ENCODE results near the gene CARD9.
"Not testable (repeated sequence)": the region's sequence is repeated elsewhere in the genome, so short reads cannot be mapped to it uniquely, and the experiment has no call there.

CARD9 gene

DNA sequence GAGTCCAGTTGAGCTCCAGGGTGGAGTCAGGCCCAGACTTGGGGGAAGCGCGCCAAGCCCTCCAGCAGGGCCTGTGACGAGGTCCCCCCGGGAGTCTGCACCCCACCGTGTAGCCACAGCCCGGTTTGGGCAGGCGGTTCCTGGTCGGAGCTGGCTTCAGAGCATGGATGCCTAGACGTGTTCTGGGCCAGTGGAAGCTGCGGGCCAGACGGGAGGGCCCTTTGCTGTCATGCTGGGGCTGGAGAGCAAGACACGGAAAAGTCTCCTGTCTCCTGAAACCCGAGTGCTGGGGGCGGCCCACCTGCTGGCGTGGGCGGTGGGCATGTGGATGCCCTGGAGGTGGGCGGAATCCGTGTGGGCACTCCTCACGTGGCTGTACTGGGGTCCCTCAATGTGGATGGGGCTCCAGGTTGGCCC lies 44.2 kb downstream of the CARD9 start:
- FAIRE-seq = no peak
- no peak for TF ChIP-seq POLR2A (IDR thresholded peaks at IDR 0.05; ENCODE audit: low read depth, low read length)
- DNase-seq (ENCODE audit: insufficient read length, low spot score) = no peak

DNA sequence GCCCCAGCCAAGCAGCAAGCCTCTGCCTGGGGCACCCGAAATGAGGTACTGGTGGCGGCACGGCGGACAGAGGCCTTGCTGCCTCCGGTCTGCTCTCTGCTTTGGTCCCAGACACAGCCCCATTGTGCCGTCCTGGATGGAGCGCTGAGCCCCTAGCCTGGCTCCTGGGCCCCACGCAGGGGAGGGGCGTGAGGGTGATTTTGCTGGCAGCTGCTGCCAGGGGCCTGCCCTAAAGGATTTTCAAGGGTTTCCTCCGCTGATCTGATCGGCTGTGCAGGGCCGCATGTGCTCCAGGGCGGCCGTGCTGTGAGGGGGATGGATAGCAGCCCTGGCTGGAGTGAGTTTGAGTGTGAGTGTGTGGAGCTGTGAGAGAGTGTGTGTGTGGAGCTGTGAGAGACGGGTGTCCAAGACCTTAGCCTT lies 44.8 kb downstream of the CARD9 start:
- FAIRE-seq (no peak), DNase-seq (ENCODE audit: insufficient read length, low spot score) (no peak)

DNA sequence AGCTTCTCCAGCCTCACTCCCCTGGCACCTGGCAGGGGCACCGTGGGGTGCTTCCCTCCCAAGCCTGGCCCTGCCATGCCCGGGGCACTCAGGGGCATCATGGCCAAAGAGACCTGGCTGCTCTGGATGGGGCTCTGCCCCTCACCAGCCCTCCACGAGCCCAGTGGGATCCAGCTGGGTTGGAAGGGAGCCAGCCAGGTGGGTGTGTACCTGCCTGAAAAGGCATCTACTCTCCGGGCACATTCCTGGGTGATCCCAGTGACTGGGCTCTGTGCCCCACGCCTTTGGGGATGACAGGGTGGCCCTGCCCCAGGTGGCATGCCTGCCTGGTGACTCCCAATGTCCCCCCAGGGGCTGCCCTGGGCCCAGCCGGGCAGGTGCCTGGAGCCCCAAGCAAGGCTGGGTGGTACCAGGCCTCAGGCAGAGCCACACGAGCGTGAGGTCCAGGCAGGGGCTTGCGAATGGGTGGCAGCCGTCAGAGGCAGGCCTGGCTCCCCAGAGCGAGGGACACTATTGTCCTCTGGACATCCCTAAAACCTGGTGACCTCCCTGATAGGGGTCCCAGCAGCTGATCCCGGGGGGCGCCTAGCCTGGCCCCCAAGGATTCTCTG lies 45.4 kb downstream of the CARD9 start:
- DNase-seq (ENCODE audit: insufficient read length, low spot score) = no peak
- no peak for TF ChIP-seq POLR2A (IDR thresholded peaks at IDR 0.05; ENCODE audit: low read depth, low read length)
- FAIRE-seq = no peak

More for the DNA sequence above, 44.8 kb downstream of the CARD9 start:
- no peak for TF ChIP-seq POLR2A (IDR thresholded peaks at IDR 0.05; ENCODE audit: low read depth, low read length)

DNA sequence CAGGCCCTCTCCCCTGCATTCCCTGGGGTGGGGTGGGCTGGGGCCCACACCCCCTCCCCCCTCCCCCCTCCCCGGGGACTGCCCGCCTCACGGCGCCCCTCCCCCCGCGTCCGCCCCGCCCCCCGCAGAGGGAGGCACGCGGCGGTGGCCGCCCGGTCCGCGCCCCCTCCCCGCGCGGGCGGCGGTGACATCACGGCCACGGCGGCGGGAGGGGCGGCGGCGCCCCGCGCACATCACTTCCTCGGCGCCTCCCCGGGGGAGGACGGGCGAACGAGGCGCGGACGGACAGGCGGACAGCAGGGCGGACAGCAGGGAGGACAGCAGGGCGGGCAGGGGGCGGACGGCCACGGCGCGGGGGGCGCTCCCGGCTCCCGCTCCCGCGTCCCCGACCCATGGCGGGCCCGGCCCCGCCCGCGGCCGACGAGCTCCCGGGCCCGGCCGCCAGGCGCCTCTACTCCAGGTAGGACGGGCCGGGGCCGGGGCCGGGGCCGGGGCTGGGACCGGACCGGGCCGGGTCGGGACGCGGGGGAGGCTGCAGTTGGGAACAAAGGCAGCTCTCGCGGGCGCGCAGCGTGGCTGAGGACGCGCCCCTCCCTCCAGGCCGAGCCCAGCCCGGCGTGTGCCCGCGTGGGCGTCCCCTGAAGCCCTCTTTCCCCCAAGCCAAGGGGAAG lies 46.0 kb downstream of the CARD9 start, which contains the start of gene GPSM1:
Gene GPSM1, plus strand, starts transcription at position 236 of the 671 bp plus-strand sequence. Its CDS starts 157 bp downstream, at position 393.
- FAIRE-seq (no peak), DNase-seq (ENCODE audit: insufficient read length, low spot score) (peak; percentile 95)
- peak; percentile 96 for TF ChIP-seq POLR2A (IDR thresholded peaks at IDR 0.05; ENCODE audit: low read depth, low read length)

DNA sequence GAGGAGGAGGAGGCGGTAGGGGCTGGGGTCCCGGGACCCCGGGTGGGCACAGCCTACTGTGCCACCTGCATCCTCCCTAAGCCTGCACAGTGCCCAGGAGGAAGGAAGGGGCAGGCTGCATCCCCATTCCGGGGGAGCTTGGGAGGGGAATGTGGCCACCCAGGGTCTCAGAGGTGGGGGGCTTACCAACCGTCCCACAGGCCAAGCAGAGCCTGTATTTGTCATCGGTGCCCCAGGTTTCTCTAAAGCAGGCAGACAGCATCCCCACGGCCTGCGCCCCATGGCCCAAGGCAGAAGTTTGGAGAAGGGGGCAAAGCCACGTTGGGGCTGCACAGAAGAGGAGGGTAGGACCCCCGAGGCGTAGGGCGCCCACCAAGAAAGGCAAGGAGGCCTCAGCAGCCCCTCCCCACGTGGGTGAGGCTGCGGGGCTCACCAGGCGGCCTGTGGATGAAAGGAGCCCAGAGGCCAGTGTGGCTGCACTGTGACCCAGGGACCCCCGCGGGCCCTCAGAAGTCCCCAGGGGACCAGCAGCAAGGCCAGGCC lies 46.6 kb downstream of the CARD9 start:
- DNase-seq (ENCODE audit: insufficient read length, low spot score) (no peak), FAIRE-seq (no peak)
- no peak for TF ChIP-seq POLR2A (IDR thresholded peaks at IDR 0.05; ENCODE audit: low read depth, low read length)

DNA sequence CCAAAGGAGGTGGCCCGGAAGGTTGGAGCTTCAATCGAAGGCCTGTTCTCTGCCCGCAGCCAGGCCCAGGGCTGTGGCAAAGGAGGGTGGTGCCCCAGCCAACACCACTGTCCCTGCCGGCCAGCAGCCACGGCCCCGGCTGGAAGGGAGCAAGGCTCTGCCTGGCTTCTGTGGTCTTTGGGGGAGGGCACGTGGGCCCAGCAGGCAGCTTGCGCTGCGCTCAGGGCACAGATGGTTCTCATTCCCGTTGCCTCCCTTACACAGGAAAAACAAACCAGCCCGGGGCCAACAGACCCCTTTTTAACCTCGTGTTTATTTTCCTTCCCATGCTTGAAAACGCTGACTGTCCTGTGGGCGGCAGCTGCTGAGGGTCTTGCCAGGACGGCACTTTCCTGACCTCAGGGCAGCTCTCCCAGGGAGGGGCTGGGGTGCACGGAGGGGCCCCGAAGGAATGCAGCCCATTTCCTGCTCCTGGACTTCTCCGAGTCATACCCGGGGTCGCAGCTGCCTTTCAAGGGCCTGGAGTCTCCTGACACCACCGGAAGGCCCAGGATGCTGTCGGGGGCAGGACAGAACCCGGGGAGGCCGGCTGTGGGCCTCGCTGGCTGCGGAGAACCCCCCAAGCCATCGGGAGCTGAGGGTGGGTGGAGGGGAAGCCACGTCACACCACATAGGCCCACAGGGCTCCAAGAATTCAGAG lies 47.3 kb downstream of the CARD9 start:
- TF ChIP-seq POLR2A (IDR thresholded peaks at IDR 0.05; ENCODE audit: low read depth, low read length) = no peak
- FAIRE-seq (no peak), DNase-seq (ENCODE audit: insufficient read length, low spot score) (no peak)

DNA sequence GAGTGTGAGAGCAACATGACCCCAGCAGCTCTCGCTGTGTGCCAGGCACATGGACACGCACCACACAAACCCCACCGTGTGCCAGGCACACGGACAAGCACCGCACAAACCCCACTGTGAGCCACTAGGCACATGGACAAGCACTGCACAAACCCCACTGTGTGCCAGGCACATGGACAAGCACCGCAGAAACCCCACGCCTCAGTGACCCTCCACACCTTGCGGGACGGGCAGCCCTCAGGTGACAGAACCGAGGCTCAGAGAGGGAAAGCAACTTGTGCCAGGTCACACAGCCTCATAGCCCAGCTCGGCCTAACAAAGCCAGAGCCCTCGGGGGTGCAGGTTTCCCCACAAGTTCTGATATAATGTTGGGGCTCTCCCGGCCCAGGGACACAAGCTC lies 48.1 kb downstream of the CARD9 start:
- FAIRE-seq (no peak), DNase-seq (ENCODE audit: insufficient read length, low spot score) (no peak)
- no peak for TF ChIP-seq POLR2A (IDR thresholded peaks at IDR 0.05; ENCODE audit: low read depth, low read length)

DNA sequence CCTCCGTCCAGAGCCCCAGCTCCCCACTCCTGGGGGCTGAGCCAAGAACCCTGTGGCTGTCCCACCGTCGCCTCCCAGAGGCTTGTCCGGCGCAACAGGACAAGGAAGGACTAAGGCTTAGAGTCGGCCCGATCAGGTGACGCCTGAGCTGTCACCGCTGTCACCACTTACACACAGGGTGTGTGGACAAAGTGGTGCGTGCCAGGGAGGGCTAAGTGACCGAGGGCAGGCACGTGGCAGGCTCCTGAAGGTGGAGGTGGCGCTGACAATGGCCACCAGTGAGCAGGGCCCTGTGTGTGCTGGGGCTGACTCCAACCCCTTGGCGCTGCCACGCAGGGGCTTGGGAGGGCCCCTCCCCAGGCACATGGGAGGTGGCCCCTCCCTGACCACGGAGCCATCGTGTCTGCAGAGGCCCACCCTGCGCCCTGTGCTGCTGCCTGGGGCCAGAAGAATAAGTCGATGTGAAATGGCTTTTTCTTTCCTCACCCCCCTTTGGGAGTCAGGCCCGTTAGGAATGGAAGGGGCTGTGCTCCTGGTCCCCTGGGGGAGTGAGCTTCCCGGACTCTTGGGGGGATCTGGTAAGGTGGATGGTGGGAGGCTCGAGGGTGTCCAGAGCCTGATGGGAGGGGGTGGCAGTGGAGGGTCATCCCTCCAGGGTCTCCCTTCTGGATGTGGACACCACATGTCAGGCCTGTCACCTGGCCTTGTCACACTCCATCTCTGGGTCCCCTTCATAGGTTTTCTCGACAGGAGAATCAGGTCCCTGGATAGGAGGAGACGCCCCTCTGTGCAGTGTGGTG lies 48.8 kb downstream of the CARD9 start:
- DNase-seq (ENCODE audit: insufficient read length, low spot score) = no peak
- no peak for FAIRE-seq
- TF ChIP-seq POLR2A (IDR thresholded peaks at IDR 0.05; ENCODE audit: low read depth, low read length) = no peak

DNA sequence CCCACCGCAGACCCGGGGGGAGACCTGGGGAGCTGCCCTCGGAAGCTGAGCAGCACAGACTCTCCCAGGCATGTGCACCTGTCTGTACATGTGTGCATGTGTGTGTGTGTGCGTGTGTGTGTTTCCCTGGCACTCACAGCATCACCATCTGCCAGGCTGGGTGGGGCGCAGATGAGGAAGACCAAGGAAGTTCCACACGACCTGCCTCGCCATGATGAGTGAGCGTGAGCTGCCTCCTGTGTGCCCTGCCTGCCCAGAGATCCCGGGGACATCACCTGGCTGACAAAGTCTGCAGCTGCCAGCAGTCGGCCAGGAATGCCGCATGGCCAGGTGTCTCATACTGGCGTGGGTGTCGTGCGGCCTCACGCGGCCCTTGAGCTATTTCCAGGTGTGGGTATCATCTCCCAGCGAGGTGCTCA lies 50.1 kb downstream of the CARD9 start:
- DNase-seq (ENCODE audit: insufficient read length, low spot score) (no peak), FAIRE-seq (no peak)
- TF ChIP-seq POLR2A (IDR thresholded peaks at IDR 0.05; ENCODE audit: low read depth, low read length) = no peak

DNA sequence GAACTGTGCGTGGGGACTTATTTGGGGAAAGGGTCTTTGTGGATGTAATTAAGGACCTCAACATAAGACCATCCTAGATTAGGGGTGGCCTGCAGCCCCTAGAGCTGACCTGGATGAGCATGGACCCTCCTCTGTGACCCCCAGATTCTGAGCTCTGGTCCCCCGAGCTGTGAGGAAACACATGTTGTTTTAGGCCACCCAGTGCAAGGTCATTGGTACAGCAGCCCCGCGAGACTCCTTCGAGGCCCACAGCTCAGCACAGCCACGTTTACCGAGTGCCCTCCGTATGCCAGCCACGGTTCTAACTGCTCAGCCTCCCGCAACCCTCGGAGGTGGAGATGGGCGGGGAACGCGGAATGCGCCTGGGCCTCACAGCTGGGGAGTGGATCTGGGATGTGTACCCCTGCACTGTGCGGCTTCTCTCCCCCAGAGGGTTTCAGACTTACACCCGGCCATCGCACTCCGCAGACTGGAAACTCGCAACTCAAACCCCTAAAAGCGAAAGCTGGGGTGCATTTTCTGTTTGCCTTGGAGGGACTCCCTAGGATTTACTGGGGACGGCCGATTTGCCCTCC lies 50.6 kb downstream of the CARD9 start:
- DNase-seq (ENCODE audit: insufficient read length, low spot score) (no peak), FAIRE-seq (no peak)
- TF ChIP-seq POLR2A (IDR thresholded peaks at IDR 0.05; ENCODE audit: low read depth, low read length) = no peak

DNA sequence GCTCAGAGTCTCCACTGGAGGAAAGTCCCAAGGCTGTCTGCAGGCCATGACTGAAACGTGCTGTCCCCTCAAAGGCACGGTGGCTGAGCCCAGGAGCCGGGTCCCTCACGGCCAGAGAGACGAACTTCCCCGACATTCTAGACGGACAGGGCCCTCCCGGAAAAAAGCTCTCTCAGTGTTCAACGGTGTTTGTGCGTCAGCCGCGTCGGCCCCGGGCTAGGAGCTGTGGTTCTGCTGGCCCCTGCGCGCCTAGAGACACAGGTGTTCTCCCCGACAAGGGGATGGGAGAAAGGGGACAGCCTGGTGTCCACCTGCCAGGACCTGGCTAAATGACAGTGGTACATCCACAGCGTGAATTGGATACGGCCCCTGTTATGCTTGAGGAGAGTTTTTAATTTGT lies 51.9 kb downstream of the CARD9 start:
- FAIRE-seq (no peak), DNase-seq (ENCODE audit: insufficient read length, low spot score) (no peak)
- TF ChIP-seq POLR2A (IDR thresholded peaks at IDR 0.05; ENCODE audit: low read depth, low read length) = no peak

DNA sequence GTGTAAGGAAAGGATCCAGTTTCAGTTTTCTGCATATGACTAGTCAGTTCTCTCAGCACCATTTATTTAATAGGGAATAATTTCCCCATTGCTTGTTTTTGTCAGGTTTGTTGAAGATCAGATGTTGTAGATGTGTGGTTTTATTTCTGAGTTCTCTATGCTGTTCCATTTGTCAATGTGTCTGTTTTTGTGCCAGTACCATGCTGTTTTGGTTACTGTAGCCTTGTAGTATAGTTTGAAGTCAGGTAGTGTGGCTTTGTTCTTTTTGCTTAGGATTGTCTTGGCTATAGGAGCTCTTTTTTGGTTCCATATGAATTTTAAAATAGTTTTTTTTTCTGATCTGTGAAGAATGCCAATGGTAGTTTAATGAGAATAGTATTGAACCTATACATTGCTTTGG lies 52.5 kb downstream of the CARD9 start:
- FAIRE-seq; DNase-seq (ENCODE audit: insufficient read length, low spot score): not testable (repeated sequence)

DNA sequence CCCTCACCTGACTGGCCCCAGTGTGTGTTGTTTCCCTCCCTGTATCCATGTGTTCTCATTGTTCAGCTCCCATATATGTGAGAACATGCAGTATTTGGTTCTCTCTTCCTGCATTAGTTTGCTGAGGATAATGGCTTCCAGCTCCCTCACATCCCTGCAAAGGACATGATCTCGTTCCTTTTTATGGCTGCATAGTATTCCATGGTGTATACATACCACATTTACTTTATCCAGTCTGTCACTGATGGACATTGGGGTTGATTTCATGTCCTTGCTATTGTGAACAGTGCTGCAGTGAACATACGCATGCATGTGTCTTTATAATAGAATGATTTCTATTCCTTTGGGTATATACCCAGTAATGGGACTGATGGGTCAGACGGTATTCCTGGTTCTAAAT lies 53.5 kb downstream of the CARD9 start:
- DNase-seq (ENCODE audit: insufficient read length, low spot score); FAIRE-seq: not testable (repeated sequence)

DNA sequence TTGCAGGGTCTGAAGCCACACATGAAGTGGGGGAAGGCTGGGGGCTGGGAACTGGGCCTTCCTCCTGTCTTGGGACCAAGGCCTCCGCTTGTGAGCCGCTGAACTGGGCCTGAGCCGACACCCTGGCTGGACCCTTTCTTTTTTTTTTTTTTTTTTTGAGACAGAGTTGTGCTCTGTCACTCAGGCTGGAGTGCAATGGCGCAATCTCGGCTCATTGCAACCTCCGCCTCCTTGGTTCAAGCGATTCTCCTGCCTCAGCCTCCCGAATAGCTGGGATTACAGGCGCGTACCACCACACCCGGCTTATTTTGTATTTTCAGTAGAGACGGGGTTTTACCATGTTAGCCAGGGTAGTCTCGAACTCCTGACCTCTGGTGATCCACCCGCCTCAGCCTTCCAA lies 54.2 kb downstream of the CARD9 start:
- not testable (repeated sequence) for FAIRE-seq; DNase-seq (ENCODE audit: insufficient read length, low spot score)

All from H54 (cell line).